Stimulated activated CD8-positive, alpha-beta memory T cell treated with anti-CD3 and anti-CD28 coated beads, Interleukin-2, amount 100 ng/mL, for 48 hours (primary cell): ENCODE results near the gene MTFP1.
"Not testable (repeated sequence)": the region's sequence is repeated elsewhere in the genome, so short reads cannot be mapped to it uniquely, and the experiment has no call there.

Source experiments
- DNase-seq, 2 donors: peaks; one replicate each; pipeline ENCODE4 v3.0.0-alpha.2; 2020; ENCODE audit warnings: low read depth in 2 of 2

Gene MTFP1

GRCh38 chr22:30425616-30426387 is at the start of gene MTFP1:
Gene MTFP1, plus strand, starts transcription at chr22:30425768. Its CDS starts 112 bp downstream, at chr22:30425880.
- peak in 1 of 2 donors; percentile 37 for DNase-seq

DNA sequence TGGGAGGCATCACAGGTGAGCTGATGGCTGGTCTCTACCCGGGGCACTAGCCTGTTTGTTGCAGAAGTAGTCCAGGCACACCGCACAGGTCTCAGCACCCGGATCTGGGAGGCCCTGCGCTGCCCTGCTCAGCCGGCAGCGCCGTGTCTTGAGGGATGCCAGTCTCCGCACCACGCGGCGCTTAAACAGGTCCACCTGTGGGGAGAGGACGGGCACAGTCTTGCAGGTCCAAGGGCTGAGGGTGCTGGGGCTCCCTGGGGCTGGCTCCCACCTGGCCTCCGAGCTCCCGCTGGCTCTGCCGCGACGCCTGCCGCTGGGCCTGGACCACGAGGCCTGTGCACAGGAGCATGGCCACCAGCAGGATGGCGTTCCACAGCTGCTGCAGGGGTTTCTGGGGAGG is 45.6 kb upstream of the MTFP1 start:
- no peak for DNase-seq

DNA sequence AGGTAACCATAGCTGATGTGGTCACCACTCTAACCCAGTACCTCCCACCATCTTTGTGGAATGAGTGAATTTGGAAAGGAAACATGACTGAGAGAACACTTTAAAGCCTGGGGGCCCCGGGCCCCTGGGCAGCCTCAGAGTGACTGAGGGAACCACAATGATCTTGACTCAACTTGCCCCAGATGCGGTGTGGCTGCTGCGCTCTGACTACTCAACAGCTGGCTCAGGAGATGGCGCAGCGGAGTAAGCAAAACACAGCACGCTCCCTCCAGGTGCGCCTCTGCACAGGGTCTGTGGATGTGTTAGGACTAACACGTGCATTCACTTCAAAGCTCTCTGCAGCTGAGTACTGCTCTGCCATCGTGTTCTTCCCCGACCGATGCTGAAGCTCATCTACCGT is 44.3 kb upstream of the MTFP1 start:
- peak in 1 of 2 donors; percentile 42 for DNase-seq

GRCh38 chr22:30382340-30382739 is 43.2 kb upstream of the MTFP1 start:
- DNase-seq: no peak

- DNase-seq: no peak
Measured at GRCh38 chr22:30383061-30383460, 42.5 kb upstream of the MTFP1 start.

GRCh38 chr22:30385942-30386341 is 39.6 kb upstream of the MTFP1 start:
- no peak for DNase-seq

- no peak for DNase-seq
Measured at GRCh38 chr22:30386608-30386959, 39.0 kb upstream of the MTFP1 start.

GRCh38 chr22:30386960-30387827 is 38.4 kb upstream of the MTFP1 start, which contains the start of gene RNF215:
Gene RNF215, minus strand, starts transcription at chr22:30387411. Its CDS starts 98 bp downstream, at chr22:30387313.
- peak; percentile 70 to 82 for DNase-seq

DNA sequence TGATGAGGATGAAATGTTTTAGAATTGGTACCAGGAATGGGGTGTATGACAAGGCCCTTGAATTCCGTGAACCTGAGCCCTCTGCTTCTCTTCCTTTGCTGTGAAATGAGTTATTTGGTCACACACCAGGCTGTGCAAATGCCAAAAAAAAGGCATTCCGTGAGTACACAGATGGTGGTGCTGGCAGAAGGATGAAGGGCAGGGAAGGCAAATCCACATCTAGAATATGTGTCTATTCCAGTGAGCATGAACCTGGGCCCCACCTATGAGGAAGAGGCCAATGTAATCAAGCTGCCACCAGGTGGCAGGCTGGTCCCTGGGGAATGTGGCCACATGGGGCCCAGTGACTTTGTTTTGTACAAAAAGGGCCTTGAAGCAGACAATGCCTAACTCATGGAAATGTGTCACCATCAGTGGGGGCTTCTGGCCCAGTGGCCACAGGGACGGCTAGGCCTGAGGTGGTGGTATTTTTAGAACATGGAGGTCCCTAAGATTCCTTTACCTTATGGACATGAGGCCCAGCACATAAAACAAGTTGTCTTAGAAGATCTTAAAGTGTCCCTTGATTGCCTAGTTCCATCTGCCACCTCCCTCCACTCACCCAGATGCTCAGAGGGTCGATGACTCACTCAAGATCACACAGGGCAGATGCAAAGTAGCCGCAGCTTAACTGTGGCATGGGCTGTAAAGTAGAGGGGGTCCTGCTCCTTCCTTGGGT is 34.4 kb upstream of the MTFP1 start:
- peak; percentile 55 to 74 for DNase-seq

DNA sequence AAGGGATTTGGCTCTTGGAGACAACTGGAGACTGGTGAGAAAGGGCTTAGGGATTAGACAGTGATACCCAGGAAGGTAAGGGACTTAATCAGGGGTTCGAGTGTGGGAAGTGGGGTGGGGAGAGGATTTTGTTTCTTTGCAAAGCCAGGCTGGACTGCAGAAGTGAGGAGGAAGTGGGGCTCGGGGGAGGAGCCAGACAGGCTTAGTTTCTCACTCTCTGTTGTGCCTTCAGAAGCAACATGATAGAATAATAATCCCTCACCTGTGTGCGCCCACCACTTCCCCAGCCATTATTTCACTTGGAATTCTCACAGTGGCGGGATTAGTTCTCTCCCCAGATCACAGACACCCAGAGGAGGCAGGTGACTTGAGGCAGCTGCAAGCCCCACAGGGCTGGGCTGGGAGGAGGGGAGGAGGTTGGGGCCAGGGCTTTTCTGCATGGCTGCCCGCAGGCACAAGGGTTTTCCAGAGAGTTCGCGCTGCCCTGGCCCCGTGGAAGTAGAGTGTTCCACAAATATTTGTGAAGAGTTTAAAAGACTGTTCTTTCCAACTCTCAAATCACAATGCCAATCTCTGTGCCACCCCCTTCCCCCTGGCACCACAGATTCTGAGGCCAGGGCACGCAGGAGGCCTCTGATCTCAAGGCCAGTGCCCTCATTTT is 32.8 kb upstream of the MTFP1 start:
- DNase-seq: no peak

DNA sequence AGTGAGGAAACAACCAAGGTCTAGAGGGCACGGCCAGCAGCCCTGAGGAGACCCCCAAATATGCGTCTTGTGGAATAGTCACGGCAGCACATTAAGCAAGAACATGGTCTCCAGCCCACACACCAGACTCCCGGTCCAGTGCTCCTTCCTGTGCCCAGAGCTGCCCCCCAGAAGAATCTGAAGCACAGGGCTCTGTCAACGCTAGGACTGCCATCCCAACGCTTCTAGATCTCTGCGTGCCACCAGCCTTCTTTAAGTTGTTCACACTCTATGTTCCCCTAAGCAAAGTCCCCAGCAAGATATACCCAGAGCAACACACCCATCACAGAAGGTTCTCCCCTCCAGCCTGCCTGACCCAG is 32.3 kb upstream of the MTFP1 start:
- no peak for DNase-seq

DNA sequence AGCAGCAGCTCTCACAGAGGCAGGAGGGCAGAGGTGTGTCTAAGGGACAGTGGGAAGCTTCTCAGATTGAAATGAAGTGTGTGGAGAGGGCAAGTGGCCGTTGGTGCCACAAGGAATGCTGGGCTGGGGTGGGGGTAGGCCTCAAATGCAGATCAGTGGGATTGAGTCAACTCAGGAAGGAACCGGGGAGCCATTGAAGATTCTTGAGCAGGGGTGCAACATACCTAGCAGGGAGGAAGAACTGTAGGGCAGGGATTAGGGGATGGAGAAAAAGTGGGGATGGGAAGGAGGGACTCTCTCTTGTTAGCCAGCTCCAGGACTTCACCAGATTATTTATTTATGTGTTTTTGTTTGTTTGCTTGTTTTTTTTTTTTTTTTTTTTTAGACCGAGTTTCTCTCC is 31.7 kb upstream of the MTFP1 start:
- no peak for DNase-seq

DNA sequence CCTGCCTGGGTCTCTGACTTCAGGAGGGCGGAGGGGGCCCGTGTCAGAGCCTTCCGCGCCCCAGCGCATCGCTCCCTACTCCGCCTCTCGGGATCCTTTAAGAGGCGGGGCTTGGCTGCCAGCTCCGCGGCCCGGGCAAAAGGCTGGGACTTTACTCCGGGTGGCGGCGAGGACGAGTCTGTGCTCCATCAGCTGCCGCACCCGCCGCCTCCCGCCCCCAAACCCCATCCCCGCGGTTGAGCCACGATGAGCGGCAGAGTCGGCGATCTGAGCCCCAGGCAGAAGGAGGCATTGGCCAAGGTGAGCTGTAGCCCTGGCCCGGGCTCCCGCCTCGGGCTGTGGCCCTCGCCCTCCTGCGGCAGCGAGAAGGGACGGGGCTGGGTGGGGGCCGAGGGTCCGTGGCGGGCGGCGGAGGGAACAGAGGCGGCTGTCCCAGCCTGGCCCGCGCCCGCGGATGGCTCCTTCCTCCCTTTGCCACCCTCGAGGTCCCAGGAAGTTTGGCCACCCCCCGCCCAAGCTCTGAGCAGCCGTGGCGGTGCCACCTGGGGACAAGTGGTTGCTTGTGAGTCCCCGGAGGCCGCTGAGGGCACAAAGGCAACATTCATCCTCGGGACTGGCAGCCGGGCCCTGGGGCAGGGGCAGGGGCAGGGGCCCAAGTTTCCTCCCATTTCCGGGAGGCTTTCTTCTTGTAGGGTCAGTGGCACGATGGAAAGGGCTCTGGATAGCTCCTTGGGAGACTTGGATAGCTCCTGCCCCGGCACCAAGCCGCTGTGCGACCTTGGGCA is 28.5 kb upstream of the MTFP1 start, which contains the start of gene SEC14L2:
Gene SEC14L2, plus strand, starts transcription at position 148 of the 785 bp plus-strand sequence. Its CDS starts 99 bp downstream, at position 247.
- DNase-seq: peak; percentile 53 to 60

DNA sequence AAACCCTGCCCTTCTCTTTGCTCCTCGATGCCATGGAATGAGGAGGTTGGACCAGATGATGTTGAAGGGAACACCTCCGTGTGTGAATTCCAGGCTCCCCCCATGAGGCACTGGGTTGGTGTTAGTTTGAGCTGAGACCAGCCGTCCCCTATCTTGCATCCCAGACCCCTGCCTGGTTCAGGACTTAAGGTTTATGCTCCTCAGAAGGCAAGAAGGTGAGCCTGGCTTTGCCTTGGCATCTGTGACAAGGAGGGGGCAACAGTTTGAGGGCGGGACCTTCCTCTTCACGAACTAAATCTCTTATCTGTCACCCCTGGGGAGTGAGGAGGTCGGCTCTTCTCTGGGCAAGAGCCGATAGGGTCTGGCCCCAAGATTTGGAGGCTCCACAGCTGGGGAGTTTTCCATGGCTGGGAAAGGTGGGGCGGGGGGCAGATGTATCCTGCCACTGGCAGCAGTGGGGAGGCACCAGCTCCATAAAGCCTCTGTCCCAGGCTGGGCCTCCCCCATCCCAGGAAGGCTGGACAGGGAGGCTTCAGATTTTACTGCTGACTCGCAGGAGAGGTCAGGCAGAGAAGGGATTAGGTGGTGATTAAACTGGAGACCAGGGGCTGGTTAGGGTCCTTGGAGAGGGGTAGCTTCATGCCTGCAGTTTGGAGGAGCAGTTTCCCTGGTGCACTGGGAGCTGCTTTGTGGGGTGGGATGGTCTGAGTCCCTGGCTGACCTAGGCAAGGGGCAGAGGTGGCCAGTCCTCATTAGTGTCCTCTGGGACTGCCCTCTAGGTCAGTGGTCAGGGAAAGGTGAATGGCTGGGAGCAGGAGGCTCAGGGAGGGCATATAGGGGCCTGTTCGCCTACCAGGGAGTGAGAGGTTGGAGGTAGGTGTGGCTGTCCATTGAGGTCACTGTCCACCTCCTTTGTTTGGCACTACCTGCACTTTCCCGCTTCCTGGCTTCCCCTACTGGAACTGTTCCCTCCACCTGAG is 27.6 kb upstream of the MTFP1 start:
- no peak for DNase-seq

DNA sequence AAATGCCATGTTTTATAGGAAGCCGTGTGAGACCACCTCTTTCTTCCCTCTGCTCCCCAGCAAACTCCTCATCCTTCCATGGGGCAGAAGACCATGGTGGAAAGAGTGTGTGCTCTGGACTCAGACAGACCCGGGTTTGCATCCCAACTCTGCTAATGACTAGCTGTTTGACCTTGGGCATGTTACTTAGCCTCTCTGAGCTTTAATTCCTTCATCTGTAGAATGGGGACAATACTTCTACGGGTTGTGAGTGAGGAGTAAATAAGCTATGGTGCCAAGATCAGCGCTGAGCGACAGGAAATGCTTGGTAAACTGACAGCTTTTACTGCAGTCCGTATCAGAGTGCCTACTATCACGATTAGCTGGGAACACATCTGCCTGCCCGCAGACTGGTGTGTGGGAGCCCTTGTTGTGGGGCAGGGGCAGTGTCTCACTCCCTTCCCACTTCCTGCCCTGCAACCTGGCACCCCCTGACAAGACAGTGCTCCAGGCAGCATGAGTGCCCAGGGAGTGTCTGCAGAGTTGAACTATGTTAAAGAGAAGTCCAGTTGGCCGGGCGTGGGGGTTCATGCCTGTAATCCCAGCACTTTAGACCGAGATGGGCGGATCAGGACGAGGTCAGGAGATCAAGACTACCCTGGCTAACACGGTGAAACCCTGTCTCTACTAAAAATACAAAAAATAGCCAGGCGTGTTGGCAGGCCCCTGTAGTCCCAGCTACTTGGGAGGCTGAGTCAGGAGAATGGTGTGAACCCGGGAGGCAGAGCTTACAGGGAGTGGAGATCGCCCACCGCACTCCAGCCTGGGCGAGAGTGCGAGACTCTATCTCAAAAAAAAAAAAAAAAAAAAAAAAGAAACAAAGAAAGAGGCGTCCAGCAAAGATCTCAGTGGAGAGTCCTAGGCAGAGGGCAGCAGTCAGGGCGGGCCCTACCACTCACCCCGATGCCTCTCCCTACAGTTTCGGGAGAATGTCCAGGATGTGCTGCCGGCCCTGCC is 26.6 kb upstream of the MTFP1 start:
- no peak for DNase-seq

DNA sequence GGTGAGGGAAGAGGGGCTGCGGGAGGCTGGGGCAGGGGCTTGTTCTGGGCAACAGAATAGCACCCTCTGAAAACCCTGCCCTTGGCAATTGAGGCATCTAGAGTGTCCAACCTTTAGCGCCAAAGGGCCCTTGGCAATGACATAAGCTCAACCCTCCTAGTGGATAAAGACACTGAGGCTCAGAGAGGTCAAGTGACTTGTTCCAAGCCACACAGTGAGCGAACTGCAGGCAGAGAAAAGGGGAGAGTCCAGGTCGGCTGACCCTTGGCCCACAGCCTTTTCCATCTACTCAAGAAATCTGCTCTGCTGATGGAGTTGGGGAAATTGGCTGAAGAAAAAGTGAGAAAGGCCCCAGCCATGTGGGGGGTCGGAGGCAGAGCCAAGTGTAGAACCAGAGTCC is 25.9 kb upstream of the MTFP1 start:
- DNase-seq: no peak

- DNase-seq: no peak
Measured at GRCh38 chr22:30400159-30400558, 25.4 kb upstream of the MTFP1 start.

DNA sequence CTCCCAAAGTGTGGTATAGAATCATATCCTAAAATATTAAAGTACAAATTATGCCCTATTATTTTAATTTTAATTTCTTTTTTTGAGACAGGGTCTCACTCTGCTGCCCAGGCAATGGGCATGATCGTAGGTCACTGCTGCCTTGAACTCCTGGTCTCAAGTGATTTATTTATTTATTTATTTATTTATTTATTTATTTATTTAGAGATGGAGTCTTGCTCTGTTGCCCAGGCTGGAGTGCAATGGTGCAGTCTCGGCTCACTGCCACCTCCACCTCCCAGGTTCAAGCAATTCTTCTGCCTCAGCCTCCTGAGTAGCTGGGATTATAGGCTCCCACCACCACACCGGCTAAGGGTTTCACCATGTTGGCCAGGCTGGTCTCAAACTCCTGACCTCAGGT is 24.5 kb upstream of the MTFP1 start:
- not testable (repeated sequence) for DNase-seq
